Upper lobe of right lung (tissue), 1 donor: Measurements from ENCODE around the gene CASKIN2. TPM values are rescaled to one million over a fixed set of nuclear protein-coding genes. Genes with fewer than 3 reads are reported as not detected.
A peak's percentile ranks its signal among the peaks of the same experiment; 100 is the strongest.

ENCODE experiments used
- ATAC-seq: fragments of 200-7000 bp; cut with Tn5 transposase; one replicate; pipeline ENCODE4 v1.9.1; 2020; ENCODE audit warnings: mild to moderate bottlenecking, moderate library complexity
- DNase-seq: peaks from one replicate; pipeline ENCODE4 v3.0.0-alpha.2; 2020
- H3K27ac ChIP-seq: fragments of 200-600 bp; one replicate; pipeline ENCODE4 v1.8.0; 2022
- H3K27me3 ChIP-seq: fragments of 200-600 bp; one replicate; pipeline ENCODE4 v1.8.0; 2022; ENCODE audit warnings: mild to moderate bottlenecking
- H3K36me3 ChIP-seq: fragments of 200-600 bp; one replicate; pipeline ENCODE4 v1.8.0; 2022
- H3K4me1 ChIP-seq: fragments of 200-600 bp; one replicate; pipeline ENCODE4 v1.8.0; 2022
- H3K4me3 ChIP-seq: fragments of 200-600 bp; one replicate; pipeline ENCODE4 v1.8.0; 2022; ENCODE audit warnings: mild to moderate bottlenecking
- H3K9me3 ChIP-seq: fragments of 200-600 bp; one replicate; pipeline ENCODE4 v1.8.0; 2022
- intact Hi-C: fragments of 100-400 bp; cut with DNase I; formaldehyde crosslinking; loops from one replicate; pipeline ENCODE4 v1.11.0; 2022
- total RNA-seq: library from RNA; stranded (reverse); fragmentation: NEBNext Ultra II Directional; extraction: Animal tissue kit (Norgen Biotek cat#: 25700); gene quantifications from one replicate; pipeline ENCODE4 v1.2.1, GENCODE V29; 2021
- TF ChIP-seq, protein P1 (sequence below): fragments of 200-600 bp; IDR thresholded peaks from one replicate; pipeline ENCODE4 v1.8.0; 2022; ENCODE audit warnings: antibody characterized with exemption
- donor health status: DM: no; HTN: yes; CAD: no; lungs with severe emphysema.

Gene CASKIN2
- total RNA-seq, 1 donor from 2014 or later, result 101 TPM

DNA sequence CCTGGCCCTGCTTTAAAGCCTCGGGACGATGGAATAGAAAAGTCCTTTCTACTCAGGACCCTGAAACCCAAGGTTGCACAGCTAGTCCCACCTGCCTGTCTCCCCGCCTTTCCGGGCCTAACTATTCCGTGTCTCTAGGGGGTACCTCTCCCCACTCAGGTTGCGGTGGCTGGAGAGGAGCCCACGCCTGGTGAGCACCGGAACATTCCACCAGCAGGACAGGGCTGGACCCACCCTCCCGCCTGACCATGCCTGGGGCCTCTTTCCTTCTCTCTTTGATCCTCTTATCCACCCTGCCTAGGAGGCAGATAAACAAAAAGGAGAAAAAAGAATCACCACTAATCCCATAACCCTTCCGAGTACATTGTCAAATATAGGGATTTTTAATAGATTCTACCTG is 21.0 kb upstream of the CASKIN2 start:
- no peak for DNase-seq
- ATAC-seq, result peak; percentile 15
- intact Hi-C loops, result no loop called here

DNA sequence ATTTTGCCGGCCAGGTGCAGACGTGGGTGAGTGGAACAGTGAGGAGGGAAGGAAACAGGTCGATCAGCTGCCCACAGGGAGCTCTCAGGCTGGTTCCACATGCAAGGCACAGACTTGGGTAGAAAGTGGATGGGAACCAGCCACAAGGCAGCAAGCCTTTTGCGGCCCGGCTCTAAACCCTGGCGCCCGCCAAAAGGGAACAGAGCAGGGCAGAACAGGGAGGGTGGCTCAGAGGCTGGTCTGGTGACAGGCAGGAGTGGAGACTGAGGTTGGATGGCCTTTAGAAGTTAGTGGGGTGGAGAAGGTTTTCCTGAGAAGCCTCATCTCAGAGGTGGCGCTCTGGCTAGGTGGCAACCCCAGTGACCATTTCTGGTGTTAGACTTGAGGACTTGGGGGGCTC is 20.5 kb upstream of the CASKIN2 start:
- H3K9me3 ChIP-seq, result no peaks in the 10 kb centered on the region
- H3K27ac ChIP-seq, result peak overlapping the region; percentile 51
- H3K36me3 ChIP-seq, result peaks cover 6% of the 10 kb centered on the region
- TF ChIP-seq, protein P1, sequence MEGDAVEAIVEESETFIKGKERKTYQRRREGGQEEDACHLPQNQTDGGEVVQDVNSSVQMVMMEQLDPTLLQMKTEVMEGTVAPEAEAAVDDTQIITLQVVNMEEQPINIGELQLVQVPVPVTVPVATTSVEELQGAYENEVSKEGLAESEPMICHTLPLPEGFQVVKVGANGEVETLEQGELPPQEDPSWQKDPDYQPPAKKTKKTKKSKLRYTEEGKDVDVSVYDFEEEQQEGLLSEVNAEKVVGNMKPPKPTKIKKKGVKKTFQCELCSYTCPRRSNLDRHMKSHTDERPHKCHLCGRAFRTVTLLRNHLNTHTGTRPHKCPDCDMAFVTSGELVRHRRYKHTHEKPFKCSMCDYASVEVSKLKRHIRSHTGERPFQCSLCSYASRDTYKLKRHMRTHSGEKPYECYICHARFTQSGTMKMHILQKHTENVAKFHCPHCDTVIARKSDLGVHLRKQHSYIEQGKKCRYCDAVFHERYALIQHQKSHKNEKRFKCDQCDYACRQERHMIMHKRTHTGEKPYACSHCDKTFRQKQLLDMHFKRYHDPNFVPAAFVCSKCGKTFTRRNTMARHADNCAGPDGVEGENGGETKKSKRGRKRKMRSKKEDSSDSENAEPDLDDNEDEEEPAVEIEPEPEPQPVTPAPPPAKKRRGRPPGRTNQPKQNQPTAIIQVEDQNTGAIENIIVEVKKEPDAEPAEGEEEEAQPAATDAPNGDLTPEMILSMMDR, result no peak
- peaks cover 11% of the 10 kb centered on the region for H3K4me1 ChIP-seq
- no peak for ATAC-seq
- H3K27me3 ChIP-seq, result no peaks in the 10 kb centered on the region
- DNase-seq, result no peak
- H3K4me3 ChIP-seq, result no peak overlapping the region
- intact Hi-C loops, result no loop called here

More for the DNA sequence above, 21.0 kb upstream of the CASKIN2 start:
- Histone ChIP-seq H3K4me3 (no peak overlapping the region), H3K27me3 (no peaks in the 10 kb centered on the region), H3K4me1 (peaks cover 6% of the 10 kb centered on the region), H3K36me3 (peaks cover 6% of the 10 kb centered on the region), H3K27ac (peak overlapping the region; percentile 51), H3K9me3 (no peaks in the 10 kb centered on the region)
- TF ChIP-seq, protein P1, result no peak

DNA sequence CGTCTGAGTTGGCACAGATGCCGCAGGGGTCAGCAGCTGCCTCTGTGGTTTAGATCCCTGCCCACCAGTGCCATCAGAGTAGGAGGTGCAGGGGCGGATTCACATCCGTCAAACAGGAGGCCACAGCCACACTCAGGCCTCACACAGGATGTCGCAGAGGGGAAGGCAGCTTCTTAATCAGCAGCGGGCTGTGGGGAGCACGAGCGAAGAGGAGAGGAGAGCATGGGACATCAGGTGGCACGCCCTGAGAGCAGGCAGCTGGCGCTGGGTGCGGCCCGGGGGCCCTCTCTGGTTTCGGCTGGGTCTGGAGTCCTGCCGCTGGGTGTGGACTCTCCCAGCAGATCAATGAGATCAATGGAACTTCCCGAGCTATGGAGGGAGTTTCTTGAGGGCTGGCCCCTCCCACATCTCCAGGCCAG is 19.8 kb upstream of the CASKIN2 start:
- Histone ChIP-seq H3K36me3 (peaks cover 6% of the 10 kb centered on the region), H3K4me1 (peaks cover 13% of the 10 kb centered on the region), H3K9me3 (no peaks in the 10 kb centered on the region), H3K4me3 (no peak overlapping the region), H3K27ac (peak overlapping the region; percentile 51), H3K27me3 (no peaks in the 10 kb centered on the region)
- peak; percentile 15 for ATAC-seq
- intact Hi-C loops, result no loop called here
- no peak for DNase-seq
- TF ChIP-seq, protein P1, result no peak

DNA sequence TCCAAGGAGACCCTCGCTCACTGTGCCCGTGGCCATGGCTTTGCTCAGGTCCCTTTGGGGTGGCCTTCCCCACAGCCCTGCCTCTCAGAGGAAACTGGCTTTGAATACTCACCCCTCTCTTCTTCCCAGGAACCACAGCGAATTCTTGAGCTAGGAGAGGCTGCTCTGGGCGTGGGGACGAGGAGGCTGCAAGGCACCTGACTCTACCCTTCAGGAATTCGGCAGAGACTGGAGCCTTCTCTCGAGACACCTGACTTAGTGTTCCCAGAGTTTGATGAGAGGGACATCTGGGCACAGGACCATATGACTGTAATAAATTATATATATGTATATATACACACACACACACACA is 16.4 kb upstream of the CASKIN2 start:
- ATAC-seq (peak; percentile 85), DNase-seq (peak; percentile 78)
- Histone ChIP-seq H3K4me3 (no peak overlapping the region), H3K4me1 (peaks cover 21% of the 10 kb centered on the region), H3K27me3 (no peaks in the 10 kb centered on the region), H3K36me3 (peaks cover 6% of the 10 kb centered on the region), H3K27ac (peak overlapping the region; percentile 73), H3K9me3 (no peaks in the 10 kb centered on the region)
- TF ChIP-seq, protein P1, result no peak
- intact Hi-C loops, result no loop called here

DNA sequence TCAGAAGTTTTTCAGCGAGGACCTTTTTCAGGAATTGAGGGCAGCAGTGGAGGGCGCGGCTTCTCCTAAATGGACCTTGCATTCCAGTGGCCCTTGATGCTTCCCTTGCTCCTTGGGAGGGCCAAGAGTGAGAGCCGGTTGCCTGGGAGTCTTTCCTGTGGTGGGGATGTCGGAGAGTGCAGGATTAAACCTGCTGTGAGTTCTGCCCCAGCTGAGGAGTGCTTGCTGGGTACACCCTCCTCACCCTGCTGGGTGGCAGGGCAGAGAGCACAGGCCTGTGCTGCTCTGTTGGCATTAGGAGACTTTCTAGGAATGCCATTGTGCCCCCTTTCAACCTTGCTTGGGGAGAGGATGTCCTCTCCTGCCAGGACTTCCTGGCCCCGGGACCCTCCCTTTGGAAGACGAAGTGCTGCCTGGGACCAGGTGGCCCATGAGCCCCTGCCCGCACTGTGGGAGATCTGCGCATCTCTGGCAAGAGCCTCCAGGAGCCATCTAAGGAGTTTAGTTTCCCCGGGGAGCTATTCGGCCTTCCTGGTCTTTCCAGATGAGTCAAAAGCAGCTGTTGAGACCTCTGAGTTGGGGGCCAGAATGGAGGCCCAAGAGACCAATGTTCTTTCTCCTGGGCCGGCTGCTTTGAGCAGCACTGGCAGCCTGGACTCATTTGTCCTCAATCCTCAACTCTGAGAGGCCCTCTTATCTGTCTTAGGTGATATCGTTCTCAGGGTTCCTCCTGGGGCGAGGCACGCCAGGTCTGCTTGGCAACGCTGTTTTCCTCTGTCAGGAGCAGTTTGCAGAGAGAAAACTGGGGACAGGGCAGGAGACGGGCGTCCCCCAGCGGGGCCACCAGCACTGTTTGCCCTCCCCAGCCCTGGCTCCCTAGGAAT is 15.7 kb upstream of the CASKIN2 start:
- DNase-seq (no peak), ATAC-seq (peak; percentile 29)
- H3K4me3 ChIP-seq, result no peak overlapping the region
- H3K36me3 ChIP-seq, result peaks cover 6% of the 10 kb centered on the region
- TF ChIP-seq, protein P1, result no peak
- H3K9me3 ChIP-seq, result no peaks in the 10 kb centered on the region
- H3K4me1 ChIP-seq, result peaks cover 27% of the 10 kb centered on the region
- intact Hi-C loops, result no loop called here
- peak overlapping the region; percentile 73 for H3K27ac ChIP-seq
- no peaks in the 10 kb centered on the region for H3K27me3 ChIP-seq
